Activated T-helper 1 cell treated with anti-CD3 and anti-CD28 coated beads, Interleukin-2, amount 50 U/mL, for 16 hours (primary cell): Measurements from ENCODE around the gene CRY2.
"Not testable (repeated sequence)": the region's sequence is repeated elsewhere in the genome, so short reads cannot be mapped to it uniquely, and the experiment has no call there.

Experiments
- DNase-seq, 2 donors: peaks; one replicate each; pipeline ENCODE4 v3.0.0-alpha.2; 2020; ENCODE audit warnings: low read depth in 1 of 2, low spot score in 1 of 2

Gene CRY2

GRCh38 chr11:45846974-45847910 is at the start of gene CRY2:
Gene CRY2, plus strand, starts transcription at chr11:45847475. Its CDS starts 16 bp downstream, at chr11:45847491.
- peak; percentile 97 to 98 for DNase-seq

- DNase-seq, result no peak
These were observed 48.4 kb upstream of the CRY2 start for GRCh38 chr11:45798793-45799441.

GRCh38 chr11:45799562-45799961 is 47.7 kb upstream of the CRY2 start:
- no peak for DNase-seq

DNA sequence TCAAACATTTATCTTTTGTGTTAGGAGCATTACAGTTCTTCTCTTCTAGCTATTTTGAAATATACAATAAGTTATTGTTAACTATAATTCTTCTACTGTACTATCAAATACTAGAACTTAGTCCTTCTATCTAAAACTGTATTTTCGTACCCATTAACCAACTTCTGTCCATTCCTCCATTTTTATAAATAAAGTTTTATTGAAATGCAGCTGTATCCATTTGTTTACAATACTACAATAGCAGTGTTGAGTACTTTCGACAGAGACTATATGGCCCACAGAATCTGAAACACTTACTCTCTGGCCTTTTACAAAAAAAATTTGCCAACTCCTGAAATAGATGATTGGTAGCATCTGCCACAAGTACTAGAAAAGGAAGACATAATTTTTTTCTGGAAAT is 47.0 kb upstream of the CRY2 start:
- no peak for DNase-seq

- no peak for DNase-seq
These were observed 45.5 kb upstream of the CRY2 start for GRCh38 chr11:45801723-45802315.

GRCh38 chr11:45802531-45803317 is 44.6 kb upstream of the CRY2 start:
- DNase-seq, result no peak

DNA sequence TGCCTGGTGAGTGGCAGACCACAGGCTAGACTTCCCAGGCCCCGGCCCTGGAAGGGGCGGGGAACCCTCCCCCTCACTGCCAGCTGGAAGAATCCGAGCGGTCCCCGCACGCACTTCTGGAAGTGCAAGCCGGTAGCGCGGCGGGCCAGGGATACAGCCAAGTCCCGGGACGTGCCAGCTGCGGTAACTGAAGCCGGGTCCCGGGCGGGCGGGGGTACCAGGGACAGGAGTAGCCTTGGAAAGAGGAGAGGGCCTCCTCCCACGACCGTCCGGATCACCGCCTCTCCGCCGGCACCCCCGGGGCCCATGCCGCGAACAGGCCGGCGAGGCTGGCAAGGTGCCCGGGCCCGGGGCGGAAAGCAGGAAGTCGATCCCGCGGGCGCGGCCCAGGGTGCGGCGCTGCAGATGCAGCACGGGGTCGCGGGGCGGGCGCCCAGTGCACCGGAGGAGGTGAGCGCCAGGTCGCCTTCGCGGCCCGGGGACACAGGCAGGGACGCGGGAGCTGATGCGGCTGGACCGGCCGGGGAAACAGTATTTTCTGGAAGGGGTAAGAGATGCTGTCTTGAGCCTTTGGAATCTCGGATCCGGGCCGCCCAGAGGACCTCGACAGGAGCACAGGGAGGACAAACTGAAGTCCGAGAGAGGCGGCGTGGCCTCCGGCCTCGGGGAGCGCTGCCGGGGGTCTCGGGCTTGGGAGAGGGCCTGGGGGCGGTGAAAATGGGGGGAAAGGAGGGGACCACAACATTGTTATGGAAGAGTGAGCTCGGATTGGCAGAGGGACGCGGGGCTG is 43.1 kb upstream of the CRY2 start:
- peak; percentile 32 to 53 for DNase-seq

DNA sequence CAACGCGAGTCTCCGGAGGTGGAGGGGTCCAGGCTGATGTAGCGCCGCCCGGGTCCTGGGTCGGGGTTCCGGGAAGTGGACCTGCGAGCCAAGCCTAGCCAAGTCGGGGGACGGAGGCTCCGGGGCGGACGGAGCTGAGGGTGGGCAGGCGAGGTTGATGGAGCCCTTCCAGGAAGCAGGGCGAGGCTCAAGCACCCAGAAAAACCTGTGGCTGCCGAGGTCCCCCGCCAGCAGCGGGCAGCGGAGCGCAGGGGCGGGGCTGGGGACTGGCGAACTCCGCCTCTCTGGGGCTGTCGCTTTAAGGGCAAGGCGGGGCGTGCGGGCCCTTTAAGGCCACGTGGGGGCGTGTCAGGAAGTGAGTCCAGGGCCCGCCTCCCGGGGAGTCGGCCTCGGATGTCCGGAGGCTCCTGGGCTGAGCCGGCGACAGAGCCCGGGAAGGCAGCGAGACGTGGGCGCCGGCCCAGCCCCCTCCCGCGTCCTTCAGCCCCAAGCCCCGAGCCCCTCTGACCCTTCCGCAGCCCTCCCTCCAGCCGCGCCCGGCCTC is 42.4 kb upstream of the CRY2 start, which contains the start of gene SLC35C1:
Gene SLC35C1 (plus strand): TSS at position 389 of the 544 bp plus-strand sequence. CDS start 653 bp downstream, outside the sequence.
- DNase-seq, result peak; percentile 91 to 93

DNA sequence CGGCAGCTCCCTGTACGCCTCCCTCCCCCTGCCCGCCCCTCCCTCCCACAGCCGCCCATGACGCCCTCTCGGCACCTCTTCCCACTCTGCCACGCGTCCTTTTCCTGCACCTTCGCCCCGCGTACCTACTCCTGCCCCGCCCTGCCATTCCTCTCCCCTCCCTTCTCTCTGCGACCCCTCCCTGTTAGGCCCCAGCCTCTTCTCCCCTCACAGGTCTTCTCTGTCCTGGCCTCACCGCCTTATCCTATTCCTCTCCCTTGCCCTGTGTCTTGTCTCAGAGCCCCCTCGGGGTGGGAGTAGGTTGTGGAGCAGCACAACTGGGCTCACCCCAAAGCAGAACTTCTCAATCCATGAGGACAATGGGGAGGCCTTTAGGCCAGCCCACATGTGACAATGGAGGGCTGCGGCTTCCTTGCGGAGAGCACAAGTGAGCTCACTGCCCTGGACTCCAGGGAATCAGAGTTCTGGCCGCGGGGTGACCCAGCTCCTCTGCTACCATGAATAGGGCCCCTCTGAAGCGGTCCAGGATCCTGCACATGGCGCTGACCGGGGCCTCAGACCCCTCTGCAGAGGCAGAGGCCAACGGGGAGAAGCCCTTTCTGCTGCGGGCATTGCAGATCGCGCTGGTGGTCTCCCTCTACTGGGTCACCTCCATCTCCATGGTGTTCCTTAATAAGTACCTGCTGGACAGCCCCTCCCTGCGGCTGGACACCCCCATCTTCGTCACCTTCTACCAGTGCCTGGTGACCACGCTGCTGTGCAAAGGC is 41.8 kb upstream of the CRY2 start:
- no peak for DNase-seq

- DNase-seq, result no peak
These were observed 41.0 kb upstream of the CRY2 start for GRCh38 chr11:45806072-45806933.

GRCh38 chr11:45806937-45807791 is 40.1 kb upstream of the CRY2 start:
- DNase-seq, result no peak

DNA sequence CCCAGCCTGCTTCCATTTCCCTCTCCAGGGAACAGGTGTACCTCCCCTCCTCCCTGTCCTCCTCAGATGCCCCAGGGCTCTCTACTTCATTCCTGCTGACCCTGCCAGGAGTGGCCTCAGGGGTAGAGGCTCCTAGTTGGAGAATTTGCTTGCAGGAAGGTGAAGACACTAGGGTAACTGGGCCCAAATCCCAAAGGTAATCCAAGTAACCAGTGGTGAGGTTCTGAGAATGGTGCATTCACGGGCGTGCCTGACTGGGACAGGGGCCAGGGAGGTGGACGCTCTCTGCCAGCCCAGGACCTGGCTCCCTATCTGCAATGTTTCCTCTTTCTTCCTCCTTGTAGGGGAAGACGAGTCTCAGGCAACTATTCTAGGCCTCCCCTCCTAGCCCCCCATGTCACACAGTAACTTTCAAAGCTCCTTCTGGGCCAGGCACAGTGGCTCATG is 39.5 kb upstream of the CRY2 start:
- DNase-seq, result no peak

DNA sequence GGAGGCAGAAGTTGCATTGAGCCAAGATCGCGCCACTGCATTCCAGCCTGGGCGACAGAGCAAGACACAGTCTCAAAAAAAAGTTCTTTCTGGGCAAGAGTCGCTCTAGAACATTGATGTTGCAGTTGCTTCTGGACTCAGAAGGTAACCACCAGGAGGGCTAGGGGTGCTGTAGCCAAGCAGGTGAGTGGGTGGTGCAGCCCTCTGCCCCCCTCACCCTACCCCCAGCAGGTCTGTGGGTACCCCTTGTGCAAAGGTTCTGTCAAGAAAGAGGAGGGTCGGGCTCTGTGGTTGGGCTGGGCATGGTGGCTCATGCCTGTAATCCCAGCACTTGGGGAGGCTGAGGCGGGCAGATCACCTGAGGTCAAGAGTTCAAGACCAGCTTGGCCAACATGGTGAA is 38.8 kb upstream of the CRY2 start:
- DNase-seq, result not testable (repeated sequence)

- DNase-seq, result no peak
These were observed 37.5 kb upstream of the CRY2 start for GRCh38 chr11:45809456-45810395.

- no peak for DNase-seq
These were observed 36.7 kb upstream of the CRY2 start for GRCh38 chr11:45810431-45811108.

DNA sequence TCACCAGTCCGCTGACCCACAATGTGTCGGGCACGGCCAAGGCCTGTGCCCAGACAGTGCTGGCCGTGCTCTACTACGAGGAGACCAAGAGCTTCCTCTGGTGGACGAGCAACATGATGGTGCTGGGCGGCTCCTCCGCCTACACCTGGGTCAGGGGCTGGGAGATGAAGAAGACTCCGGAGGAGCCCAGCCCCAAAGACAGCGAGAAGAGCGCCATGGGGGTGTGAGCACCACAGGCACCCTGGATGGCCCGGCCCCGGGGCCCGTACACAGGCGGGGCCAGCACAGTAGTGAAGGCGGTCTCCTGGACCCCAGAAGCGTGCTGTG is 36.2 kb upstream of the CRY2 start:
- no peak for DNase-seq
